Occipital lobe (tissue), 2 donors: Measurements from ENCODE around the gene NRL. TPM values are rescaled to one million over a fixed set of nuclear protein-coding genes. Genes with fewer than 3 reads are reported as not detected.

ENCODE experiments used
- DNase-seq: peaks from one replicate; lab custom pipeline; 2025; lab: John Stamatoyannopoulos, UW
- total RNA-seq: library from RNA; depleted of rRNA; stranded (reverse); fragments of >200 nt; gene quantifications from one replicate; pipeline ENCODE4 v1.2.3, GENCODE V29; 2014

NRL gene
- total RNA-seq, 1 donor from 2014 or later = 0.94 TPM

DNA sequence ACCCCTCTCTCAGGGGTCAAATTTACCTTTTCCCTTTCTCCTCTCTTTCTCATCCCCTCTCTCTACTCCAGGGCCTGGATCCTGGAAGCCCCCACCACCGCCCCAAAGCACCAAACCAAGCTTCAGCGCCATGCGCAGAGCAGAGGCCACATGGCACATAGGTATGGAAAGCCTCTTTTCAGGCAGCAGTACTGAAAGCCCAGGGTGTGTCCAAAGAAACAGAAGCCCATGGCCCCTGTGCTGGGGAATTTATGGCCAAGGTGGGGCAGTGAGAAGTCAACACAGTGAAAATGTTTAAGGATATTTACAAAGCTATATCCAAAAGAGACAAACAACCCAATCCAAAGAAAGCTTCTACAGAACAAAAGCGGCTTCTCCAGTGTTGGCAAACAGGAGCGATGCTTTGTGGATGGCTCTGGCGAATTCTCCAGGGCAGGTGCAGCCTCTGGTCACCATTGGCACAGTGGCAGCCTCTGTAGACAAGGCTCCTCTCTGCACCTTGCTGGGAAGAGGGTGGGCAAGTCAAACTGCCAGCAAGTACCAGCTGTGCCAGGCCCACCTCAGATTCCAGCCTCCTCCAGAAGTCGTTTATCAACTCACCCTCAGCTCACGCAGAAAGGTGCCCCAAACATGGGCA is 48.1 kb downstream of the NRL start:
- no peak for DNase-seq

DNA sequence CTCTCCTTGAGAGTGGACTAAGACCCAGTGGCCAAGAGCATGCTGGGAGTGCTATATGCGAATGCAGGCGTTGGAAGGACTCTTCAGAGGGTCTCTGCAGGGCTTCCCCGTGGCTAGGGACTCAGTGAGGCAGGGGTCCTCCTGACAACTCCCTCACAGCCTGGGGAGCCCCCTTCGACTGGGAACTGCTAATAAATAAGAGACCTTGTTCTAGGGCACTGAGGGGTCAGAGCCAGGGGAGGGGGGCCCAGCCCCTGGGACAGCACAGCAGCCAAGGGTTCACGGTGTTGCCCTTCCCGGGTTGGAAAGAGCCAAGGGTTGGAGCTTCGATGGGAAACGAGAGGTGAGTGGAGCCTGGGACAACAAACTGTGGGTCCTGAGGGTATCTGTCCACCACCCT is 49.3 kb downstream of the NRL start:
- no peak for DNase-seq

DNA sequence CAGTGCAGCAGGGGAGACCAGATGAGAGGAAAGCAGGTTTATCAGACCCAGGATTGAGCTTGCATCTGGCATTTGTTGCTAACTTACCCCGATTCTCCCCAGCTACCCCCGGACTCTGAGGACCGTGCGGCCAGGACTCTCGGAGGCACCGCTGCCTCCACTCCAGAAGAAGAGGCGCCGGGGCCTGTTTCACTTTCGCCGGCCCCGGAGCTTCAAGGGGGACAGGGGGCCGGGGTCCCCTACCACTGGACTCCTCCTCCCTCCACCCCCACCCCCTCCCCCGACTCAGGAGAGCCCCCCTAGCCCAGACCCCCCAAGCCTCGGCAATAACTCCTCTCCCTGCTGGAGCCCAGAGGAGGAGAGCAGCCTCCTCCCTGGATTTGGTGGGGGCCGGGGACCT is 49.9 kb downstream of the NRL start:
- no peak for DNase-seq

DNA sequence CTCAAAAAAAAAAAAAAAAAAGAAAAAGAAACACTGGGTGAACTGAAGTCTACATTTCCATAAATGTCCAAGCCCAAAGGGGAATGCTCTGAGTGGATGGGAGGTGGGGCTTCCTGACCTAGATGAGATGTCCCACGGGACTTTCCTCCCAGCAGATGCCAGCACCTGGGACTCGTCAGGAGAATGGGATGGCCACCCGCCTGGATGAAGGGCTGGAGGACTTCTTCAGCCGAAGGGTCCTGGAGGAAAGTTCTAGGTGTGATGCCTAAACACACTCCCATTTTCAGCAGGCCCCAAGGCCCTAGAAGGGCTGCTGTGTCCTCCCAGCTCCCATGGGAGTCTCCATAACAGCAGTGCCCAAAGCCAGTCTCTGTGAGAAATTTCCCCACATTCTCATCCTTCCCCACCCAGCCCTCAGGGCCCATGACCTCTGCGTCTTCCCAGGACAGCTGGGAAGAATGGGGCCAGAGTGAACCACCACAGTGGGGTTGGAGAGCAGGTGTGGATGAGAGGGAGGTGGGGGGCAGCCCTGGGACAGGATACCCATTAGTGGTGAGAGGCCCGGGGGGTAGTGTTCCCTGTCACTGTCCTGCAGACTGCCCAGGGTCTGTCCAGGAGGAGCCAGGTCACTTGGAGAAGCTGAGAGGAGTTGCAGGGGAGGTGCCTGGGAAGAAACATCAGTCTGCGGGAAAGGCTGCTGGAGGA is 50.5 kb downstream of the NRL start:
- no peak for DNase-seq

DNA sequence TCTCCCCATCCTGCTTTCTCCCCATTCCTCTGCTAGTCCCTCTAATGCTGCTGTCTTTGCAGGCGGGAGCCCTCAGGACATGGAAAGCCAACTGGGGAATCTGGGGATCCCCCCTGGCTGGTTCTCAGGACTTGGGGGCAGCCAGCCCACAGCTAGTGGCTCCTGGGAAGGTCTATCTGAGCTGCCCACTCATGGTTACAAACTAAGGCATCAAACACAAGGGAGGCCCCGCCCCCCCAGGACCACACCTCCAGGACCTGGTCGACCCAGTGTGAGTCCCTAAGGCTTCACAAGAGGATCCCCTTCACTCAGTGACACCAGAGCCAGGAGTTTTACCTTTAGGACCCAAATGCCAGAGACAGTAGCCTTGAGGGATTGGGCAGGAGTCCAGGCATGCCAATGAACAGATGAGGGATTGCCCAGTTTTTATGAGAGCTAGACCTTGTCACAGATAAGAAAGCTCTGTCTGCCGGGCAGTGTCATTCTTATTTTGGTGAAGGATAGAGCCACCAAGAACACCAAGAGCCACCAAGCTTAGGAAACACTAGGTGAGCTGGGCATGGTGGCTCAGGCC is 51.4 kb downstream of the NRL start:
- DNase-seq = no peak

DNA sequence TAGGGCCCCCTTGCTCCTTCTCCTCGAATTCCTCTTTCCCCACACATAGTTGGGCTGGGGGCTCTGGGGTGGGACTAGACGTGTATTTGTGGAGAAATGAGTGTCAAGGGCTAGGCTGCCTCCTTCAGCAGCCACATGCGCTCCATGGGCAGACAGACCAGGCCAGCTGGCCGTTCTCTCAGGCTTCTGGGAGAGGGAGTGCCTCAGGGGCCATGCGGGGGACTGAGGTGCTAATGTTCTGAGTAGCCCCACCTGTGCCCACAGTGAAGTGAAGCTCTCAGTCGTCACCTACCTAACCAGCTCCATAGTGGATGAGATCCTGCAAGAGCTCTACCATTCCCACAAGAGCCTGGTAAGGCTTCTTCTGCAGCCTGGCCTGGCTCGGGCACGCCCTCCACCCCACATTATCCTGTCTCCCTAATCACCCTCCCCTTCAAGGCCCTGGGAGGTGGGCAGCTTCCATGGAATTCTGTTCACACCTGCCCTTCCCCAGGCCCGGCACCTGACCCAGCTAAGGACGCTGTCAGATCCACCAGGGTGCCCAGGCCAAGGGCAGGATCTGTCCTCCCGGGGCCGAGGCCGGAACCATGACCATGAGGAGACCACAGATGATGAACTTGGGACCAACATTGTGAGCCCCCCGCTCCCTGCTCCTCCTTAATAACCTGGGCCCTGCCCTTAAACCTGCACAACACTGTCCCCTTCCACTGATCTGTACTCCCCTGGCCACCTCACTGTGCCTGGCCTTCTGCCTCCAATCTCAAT is 52.4 kb downstream of the NRL start:
- DNase-seq = no peak

DNA sequence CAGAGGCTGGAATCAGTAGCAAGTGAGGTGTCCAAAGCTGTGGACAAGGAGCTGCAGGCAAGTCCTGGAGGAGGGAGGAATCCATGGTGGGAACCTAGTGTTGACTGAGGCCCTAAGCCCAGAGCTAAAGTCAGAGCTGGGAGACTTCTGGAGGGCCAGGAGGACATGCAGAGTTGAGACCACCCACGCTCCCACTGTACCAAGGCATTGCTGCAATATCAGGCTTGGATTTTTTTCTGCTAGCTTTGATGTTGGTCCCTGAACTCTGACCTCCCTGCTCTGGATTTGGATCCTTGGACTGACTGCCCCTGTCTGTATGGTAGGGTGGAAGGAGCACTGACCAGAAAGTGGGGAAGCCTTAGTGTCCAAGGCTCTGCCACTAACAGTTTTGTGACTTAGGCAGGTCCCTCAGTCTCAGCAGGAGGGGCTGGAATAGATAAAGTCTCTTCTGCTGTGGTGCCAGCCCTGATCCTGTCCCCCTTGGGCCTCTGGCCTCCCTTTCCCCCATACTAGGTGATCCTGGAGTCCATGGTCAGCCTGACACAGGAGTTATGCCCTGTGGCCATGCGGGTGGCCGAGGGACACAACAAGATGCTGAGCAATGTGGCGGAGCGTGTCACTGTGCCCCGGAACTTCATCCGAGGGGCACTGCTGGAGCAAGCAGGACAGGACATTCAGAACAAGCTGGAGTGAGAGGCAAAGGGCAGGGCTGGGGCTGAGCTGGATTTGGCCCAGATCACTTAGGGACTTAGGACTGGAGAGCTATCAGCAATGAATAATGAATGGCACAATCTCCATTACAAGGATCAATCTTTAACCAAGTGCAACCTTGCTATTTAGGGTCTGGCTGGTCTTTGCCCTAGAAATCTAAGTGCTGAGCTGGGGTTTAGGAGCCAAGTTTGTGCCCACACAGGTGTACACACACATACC is 53.5 kb downstream of the NRL start:
- DNase-seq = no peak

DNA sequence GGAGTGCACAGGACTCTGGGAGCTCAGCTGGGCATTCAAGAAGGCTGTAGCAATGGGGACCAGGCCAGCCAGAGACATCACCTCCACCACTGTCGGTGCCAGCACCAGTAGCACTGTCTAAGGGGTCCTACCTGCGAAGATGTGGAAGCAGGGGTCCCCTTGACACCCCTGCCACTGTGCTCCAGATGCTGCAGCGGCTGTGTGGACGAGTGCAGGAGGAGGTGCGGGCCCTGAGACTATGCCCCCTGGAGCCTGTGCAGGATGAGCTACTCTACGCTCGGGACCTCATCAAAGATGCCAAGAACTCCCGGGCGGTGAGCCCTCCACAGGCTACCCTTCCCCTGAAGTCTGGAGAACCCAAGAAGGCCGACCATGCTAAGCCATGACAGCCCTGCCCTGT is 54.3 kb downstream of the NRL start:
- DNase-seq = no peak

DNA sequence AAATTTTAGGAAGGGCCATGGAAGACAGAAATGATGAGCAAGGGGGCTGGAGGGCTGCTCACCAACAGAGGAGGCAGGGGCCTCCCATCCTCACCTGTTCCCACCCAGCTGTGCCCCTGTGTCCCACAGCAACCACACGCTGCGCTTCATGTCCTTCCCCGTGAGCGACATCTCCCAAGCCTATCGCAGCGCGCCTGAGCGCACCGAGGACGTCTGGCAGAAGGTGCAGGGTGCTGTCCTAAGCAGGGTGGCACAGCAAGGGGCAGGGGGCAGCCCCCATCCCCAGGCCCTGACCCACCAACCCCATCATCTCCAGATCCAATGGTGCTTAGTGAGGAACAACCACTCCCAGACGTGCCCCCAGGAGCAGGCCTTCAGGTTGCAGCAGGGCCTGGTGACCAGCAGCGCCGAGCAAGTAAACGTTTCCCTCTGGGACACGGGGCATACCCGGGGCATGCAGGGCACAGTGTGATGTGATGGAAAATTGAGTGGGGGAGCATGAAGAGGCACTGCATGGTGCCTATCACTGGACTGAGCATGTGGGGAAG is 54.8 kb downstream of the NRL start:
- DNase-seq = no peak

DNA sequence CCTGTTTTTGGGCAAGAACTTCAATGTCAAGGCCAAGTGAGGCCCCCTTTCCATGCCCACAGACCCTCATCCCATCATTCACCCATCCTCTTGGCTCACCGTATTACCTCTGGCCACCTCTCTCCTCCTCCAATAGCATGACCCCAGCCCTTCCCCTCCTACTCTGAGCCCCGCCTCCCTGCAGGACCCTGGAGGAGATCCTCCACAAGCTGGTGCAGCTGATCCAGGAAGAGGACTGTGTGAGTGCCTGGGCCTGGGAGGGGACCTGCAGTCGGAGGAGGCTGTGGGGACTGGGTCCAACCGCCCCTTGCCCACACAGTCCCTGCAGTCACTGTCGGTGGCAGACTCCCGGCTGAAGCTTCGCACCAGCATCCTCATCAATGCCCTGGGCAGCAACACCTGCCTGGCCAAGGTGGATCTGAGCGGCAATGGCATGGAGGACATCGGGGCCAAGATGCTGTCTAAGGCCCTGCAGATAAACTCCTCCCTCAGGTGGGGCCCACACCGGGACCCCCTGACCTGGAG is 55.7 kb downstream of the NRL start:
- no peak for DNase-seq

DNA sequence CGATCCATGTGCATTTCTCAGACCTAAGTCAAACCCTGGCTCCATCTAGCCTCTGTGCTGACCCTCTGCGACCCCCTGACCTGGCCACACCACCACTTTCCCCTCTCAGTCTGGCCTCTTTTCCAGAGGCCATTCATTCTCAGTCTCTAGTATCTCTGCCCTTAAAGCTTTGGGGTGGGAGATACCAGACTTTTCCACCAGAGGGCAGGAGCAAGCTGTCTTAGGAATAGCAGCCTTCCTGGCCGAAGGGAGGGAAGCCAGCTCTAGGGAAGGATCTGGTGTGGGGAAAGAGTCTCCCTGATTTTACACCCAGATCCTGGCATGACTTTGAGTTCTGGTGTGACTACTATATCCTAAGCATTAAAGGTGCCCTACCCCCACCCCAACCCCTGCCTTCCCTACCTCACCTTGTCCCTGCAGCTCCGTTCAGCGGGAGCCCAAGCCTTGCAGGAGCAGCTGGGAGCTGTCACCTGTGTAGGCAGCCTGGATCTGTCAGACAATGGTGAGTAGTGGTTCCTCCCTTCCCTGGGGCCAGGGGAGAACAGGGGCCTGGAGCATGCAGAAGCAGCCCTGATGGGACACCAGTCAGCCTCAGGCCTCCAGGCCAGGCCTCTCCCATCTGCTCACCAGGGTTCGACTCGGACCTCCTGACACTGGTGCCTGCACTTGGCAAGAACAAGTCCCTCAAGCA is 56.3 kb downstream of the NRL start:
- DNase-seq = peak; percentile 58

DNA sequence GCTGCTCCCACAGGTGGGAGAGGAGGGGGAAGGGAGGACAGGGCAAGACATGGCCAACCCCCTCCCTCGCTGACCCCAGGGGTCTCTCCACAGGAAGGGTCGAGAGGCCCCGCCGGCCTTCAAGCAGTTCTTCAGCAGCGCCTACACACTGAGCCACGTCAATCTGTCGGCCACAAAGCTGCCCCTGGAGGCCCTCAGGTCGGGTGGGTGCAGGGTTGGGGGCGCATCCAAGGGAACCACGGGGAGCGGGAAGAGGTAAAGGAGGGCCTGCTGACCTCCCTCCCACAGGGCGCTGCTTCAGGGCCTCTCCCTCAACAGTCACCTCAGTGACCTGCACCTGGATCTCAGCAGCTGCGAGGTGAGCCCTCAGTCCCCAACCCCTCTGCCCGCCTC is 56.9 kb downstream of the NRL start:
- no peak for DNase-seq

DNA sequence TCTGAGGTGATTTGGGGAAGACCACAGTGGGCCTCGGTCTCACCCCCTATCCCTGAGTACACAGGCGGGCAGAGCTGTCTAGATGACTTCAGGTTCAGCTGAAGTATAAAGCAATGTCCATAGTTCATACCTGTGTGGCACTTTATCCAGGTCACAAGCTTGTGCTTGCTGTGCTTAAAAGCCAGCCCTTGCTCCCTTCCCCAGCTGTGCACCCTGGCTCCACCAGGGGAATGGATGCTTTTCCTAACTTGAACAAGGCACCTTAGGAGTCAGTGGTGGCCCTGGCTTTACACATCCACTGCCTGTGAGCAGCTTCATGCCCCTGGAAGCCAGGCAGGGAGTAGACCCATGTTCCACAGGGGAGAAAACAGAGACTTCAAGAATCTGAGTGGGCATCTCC is 57.5 kb downstream of the NRL start:
- no peak for DNase-seq

DNA sequence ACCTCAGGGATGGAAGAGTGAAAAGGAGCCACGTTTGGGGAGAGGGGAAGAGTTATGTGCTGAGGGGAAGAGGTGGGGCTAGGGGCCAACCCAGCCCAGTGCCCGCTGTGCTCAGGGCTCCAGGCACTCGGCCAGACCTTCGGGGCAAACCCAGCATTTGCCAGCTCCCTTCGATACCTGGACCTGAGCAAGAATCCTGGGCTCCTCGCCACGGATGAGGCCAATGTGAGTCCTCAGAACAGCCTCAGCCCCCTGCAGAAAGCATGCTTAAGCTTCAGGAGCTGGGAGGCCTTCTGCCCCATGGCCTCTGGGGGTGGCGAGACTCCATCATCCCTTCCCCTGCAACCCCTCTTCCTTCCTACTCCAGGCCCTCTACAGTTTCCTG is 58.0 kb downstream of the NRL start:
- DNase-seq = no peak

DNA sequence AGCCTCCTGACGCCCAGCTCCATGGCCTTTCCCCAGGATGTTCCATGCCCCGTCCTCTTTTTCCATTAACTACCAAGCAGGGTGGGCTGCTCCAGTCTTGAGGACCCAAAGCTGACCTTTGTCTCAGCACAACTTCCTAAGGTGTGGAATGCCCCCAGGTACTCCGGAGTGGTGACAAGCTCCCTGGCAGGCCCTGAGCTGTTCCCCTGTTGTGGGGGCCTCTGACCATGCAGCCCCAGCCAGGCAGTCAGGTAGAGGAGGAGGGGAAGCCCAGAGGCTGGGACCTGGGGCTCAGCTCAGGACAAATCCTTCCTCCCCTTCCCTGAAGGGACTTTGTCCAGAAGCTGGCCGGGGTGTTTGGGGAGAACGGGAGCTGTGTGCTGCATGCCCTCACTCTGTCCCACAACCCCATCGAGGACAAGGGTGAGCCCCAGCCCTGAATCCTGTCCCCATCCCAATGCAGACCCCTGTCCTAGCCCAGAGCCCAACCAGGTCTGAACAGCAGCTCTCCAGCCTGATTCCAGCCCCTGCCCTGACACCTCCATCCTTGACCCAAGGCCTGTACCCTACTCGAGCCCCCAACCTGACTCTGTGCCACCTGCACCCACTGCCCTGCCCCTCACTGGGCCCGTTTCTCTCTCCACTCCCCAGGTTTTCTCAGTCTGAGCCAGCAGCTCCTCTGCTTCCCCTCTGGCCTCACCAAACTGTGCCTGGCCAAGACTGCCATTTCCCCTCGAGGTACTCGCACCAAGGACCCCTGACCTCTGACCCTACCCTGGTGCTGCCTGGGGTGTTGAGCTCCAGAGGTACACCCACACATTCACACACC is 58.6 kb downstream of the NRL start:
- no peak for DNase-seq

DNA sequence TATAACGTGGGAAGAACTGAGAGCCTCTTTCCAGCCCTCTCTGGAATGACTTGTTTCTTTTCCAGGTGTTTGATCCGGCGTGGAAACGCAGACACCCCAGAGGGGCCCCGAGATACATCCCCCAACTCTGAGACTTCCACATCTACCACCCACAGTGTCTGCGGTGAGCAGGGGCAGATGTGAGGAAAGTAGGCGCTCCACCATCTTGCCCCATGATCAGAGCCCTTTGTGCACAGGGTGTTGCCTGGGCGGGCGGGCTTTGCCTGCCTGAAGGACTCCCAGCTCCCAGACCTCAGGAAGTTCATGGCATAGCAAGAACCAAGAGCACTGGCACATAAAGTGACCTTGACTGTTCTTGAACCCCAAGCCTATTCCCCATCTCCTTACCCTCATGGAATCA is 60.1 kb downstream of the NRL start:
- DNase-seq = no peak

DNA sequence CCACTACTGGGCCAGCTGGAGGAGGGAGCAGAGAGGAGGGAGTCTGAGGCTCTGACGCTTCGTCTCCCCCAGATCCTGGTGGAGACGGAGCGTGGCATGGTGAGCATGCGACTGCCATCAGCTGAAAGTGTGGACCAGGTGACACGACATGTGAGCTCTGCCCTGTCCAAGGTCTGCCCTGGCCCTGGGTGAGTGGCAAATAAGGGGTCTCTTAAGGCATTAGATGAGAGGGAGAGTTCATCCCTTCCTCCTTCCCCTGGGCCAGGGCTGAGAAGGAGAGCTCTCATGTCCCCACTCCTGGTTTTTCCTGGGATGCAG is 60.5 kb downstream of the NRL start:
- DNase-seq = no peak

DNA sequence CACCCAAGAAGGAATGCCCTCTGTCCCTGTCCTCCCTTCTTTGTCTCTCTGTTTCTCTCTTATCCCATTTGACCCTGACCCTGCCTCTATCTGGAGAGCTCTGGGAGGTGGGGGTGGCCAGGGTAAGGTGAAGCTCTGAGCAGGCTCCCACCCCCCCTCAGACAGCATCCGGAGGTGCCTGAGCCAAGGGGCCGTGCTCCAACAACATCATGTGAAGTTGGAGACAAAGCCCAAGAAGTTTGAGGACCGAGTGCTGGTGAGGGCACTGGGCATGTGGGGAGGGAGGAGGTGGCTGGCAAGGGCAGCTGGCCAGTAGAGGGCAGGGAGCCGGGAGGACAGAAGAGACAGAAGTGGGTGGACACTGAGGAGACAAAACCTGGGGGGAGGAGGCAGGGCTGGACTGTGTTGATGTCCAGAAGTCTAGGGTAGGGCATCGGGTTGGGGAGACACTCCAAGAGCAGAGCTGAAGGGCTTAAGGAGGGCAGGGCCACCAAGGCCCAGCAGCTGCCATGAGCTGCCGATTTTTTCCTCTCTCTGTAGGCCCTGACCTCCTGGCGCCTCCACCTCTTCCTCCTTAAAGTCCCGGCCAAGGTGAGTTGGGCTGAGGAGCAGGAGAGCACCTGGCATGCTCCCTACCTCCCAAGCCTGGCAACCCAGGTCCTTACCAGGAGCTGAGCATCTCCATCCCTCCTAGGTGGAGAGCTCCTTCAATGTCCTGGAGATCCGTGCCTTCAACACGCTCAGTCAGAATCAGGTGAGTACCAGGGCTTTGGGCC is 61.0 kb downstream of the NRL start:
- DNase-seq = no peak
